WI38 (cell line): ENCODE measurements around the gene EPHB4.
"Not testable (repeated sequence)": the region's sequence is repeated elsewhere in the genome, so short reads cannot be mapped to it uniquely, and the experiment has no call there.

Experiments used
- H3K4me3 ChIP-seq: 2 replicates; pipeline ENCODE4 v1.5.1; 2011; ENCODE audit warnings: low read depth, mild to moderate bottlenecking, control low read depth, low read length
- TF ChIP-seq, protein P1 (sequence below): IDR thresholded peaks from 2 replicates; pipeline ENCODE4 v1.5.1; 2012; ENCODE audit warnings: low read depth, mild to moderate bottlenecking, control low read depth, low read length

EPHB4 gene

DNA sequence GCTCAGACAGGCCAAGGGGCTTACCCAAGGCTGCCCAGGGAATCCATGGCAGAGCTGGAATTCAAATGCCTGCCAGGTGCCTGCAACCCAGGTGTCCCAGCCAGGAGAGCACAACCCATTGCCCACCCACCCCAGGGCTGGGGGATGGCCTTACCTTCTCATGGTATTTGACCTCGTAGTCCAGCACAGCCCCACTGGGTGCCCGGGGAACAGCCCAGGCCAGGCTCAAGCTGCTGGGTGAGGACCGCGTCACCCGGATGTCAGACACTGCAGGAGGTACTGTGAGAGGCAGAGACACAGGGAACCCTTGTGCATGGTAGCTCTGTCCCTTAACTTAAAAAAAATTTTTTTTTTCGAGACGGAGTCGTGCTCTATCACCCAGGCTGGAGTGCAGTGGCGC lies 9.0 kb downstream of the EPHB4 start:
- H3K4me3 ChIP-seq: no peak overlapping the region
- TF ChIP-seq, protein P1, sequence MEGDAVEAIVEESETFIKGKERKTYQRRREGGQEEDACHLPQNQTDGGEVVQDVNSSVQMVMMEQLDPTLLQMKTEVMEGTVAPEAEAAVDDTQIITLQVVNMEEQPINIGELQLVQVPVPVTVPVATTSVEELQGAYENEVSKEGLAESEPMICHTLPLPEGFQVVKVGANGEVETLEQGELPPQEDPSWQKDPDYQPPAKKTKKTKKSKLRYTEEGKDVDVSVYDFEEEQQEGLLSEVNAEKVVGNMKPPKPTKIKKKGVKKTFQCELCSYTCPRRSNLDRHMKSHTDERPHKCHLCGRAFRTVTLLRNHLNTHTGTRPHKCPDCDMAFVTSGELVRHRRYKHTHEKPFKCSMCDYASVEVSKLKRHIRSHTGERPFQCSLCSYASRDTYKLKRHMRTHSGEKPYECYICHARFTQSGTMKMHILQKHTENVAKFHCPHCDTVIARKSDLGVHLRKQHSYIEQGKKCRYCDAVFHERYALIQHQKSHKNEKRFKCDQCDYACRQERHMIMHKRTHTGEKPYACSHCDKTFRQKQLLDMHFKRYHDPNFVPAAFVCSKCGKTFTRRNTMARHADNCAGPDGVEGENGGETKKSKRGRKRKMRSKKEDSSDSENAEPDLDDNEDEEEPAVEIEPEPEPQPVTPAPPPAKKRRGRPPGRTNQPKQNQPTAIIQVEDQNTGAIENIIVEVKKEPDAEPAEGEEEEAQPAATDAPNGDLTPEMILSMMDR: no peak

DNA sequence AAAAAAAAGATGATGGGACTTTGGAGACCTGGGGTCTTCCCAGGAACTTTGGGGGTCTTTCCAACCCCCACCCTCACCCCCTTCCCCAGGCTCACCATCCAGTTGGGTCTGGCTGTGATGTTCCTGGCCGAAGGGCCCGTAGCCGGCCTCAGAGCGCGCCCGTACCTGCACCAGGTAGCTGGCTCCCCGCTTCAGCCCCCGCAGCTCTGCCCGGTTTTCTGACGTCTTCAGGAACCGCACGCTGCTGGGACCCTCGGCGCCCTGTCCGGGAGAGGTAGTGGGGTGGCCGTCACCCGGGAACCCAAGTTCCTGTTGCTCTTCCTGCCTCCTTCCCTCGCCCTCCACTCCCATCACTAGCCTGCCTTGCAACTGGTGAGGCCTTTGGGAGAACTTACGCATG lies 10.2 kb downstream of the EPHB4 start:
- TF ChIP-seq, protein P1: no peak
- H3K4me3 ChIP-seq: no peak overlapping the region

- H3K4me3 ChIP-seq: not testable (repeated sequence)
These were observed 10.8 kb downstream of the EPHB4 start for GRCh38 chr7:100816515-100816914.

DNA sequence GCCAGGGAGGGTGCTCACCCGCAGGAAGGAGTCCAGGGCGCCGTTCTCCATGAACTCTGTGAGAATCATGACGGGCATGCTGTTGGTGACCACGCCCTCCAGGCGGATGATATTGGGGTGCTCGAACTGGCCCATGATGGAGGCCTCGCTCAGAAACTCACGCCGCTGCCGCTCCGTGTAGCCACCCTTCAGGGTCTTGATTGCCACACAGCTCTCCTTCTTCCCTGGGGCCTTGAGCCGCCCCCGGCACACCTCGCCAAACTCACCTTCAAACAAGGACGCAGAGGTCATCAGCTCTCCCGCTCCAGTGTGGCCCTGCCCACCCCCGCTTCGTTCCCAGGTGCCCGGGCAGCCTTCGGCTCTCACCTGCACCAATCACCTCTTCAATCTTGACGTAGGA lies 14.6 kb downstream of the EPHB4 start:
- TF ChIP-seq, protein P1: no peak
- no peak overlapping the region for H3K4me3 ChIP-seq

GRCh38 chr7:100811480-100811879 lies 15.8 kb downstream of the EPHB4 start:
- TF ChIP-seq, protein P1: no peak
- no peak overlapping the region for H3K4me3 ChIP-seq

DNA sequence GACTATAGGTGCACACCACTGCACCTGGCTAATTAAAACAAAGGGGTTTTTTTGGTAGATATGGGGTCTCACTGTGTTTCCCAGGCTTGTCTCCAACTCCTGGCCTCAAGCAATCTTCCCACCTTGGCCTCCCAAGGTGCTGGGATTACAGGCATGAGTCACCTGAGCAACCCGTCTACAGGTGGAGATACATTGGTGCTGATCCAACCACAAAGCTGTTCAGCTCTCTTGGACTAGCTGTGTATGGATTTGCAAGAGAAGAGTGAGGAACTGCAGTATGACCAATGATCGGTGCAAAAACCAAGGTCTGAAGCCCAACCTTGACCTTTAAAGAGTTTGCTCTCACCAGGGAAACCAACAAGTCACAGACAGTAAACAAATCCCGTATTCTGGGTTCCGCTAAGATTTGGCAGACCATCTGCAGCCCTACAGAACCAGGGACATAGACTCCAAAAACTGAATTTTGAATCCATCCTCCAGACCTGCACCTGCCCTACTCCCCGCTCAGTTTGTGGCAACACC lies 18.9 kb downstream of the EPHB4 start:
- TF ChIP-seq, protein P1: no peak
- H3K4me3 ChIP-seq: no peak overlapping the region

DNA sequence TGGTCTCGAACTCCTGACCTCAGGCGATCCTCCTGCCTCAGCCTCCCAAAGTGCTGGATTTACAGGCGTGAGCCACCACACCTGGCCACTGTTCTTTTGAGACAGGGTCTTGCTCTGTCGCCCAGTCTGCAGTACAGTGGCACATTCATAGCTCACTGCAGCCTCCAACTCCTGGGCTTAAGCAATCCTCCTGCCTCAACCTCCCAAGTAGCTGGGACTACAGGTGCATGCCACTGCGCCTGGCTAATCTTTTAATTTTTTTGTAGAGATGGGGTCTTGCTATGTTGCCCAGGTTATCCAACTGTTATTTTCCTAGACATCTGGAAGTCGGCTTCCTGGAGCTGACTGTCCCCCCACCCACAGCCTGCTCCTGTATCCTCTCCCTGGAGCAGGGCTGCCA lies 20.4 kb downstream of the EPHB4 start:
- H3K4me3 ChIP-seq: not testable (repeated sequence)

- no peak overlapping the region for H3K4me3 ChIP-seq
- TF ChIP-seq, protein P1: no peak
These were observed 21.0 kb downstream of the EPHB4 start for GRCh38 chr7:100806276-100806675.
